HFF-Myc (cell line): Measurements from ENCODE around the gene C1orf226.
"Not testable (repeated sequence)": the region's sequence is repeated elsewhere in the genome, so short reads cannot be mapped to it uniquely, and the experiment has no call there.

Experiments
- DNase-seq: peaks from one replicate; pipeline ENCODE4 v3.0.0-alpha.2; 2011; ENCODE audit warnings: low read depth; ENCODE audit errors: extremely low read depth
- H3K4me3 ChIP-seq: replicated peaks from 2 replicates; pipeline ENCODE4 v1.5.1; 2011; ENCODE audit warnings: low read depth, mild to moderate bottlenecking, control low read depth, low read length
- CTCF ChIP-seq: IDR thresholded peaks from 2 replicates; pipeline ENCODE4 v1.5.1; 2012; ENCODE audit warnings: mild to moderate bottlenecking, low read depth, low read length, control low read depth; ENCODE audit errors: missing control alignments

Gene C1orf226

GRCh38 chr1:162416909-162417308 lies 35.4 kb downstream of the C1orf226 start:
- no peak overlapping the region for H3K4me3 ChIP-seq
- DNase-seq, result no peak
- TF ChIP-seq CTCF, result no peak

GRCh38 chr1:162417650-162418049 lies 36.1 kb downstream of the C1orf226 start:
- no peak overlapping the region for H3K4me3 ChIP-seq
- no peak for DNase-seq
- TF ChIP-seq CTCF, result no peak

- not testable (repeated sequence) for DNase-seq, H3K4me3 ChIP-seq
Measured at GRCh38 chr1:162418584-162418983, 37.1 kb downstream of the C1orf226 start.

GRCh38 chr1:162419450-162419931 lies 38.0 kb downstream of the C1orf226 start:
- DNase-seq, result not testable (repeated sequence)

GRCh38 chr1:162420120-162420519 lies 38.6 kb downstream of the C1orf226 start:
- DNase-seq, result no peak
- no peak overlapping the region for H3K4me3 ChIP-seq
- no peak for TF ChIP-seq CTCF

More at GRCh38 chr1:162419450-162419931, 38.0 kb downstream of the C1orf226 start:
- not testable (repeated sequence) for H3K4me3 ChIP-seq

GRCh38 chr1:162421258-162422164 lies 40.0 kb downstream of the C1orf226 start:
- H3K4me3 ChIP-seq, result no peak overlapping the region
- DNase-seq, result no peak

GRCh38 chr1:162422662-162423375 lies 41.3 kb downstream of the C1orf226 start:
- no peak for TF ChIP-seq CTCF
- no peak overlapping the region for H3K4me3 ChIP-seq
- DNase-seq, result no peak

More at GRCh38 chr1:162421258-162422164, 40.0 kb downstream of the C1orf226 start:
- no peak for TF ChIP-seq CTCF
